ENCODE measurements around the gene KLHL41. TPM values are rescaled to one million over a fixed set of nuclear protein-coding genes. Genes with fewer than 3 reads are reported as not detected.
A peak's percentile ranks its signal among the peaks of the same experiment; 100 is the strongest.
"Not testable (repeated sequence)": the region's sequence is repeated elsewhere in the genome, so short reads cannot be mapped to it uniquely, and the experiment has no call there.

KLHL41 gene
- polyA plus RNA-seq, 4 donors, result 0.99 to 1.7 (median 1.4) TPM

- not testable (repeated sequence) for DNase-seq (ENCODE audit: low read depth in 4 of 4, low spot score in 3 of 4)
Observed at GRCh38 chr2:169570752-169571151, 61.2 kb downstream of the KLHL41 start.

- no peak for DNase-seq (ENCODE audit: low read depth in 4 of 4, low spot score in 3 of 4)
Observed at GRCh38 chr2:169571571-169571970, 62.1 kb downstream of the KLHL41 start.

- DNase-seq (ENCODE audit: low read depth in 4 of 4, low spot score in 3 of 4), result no peak
Observed at GRCh38 chr2:169572189-169572588, 62.7 kb downstream of the KLHL41 start.

GRCh38 chr2:169572821-169573159 is 63.3 kb downstream of the KLHL41 start:
- no peak for DNase-seq (ENCODE audit: low read depth in 4 of 4, low spot score in 3 of 4)

- DNase-seq (ENCODE audit: low read depth in 4 of 4, low spot score in 3 of 4), result peak; percentile 72 to 80 (median 74)
Observed at GRCh38 chr2:169573160-169573973, 63.9 kb downstream of the KLHL41 start, which contains the start of gene FASTKD1. Gene FASTKD1, minus strand, starts transcription at chr2:169573865. Its CDS starts 1,836 bp downstream, at chr2:169572029.

GRCh38 chr2:169573974-169574299 is 64.4 kb downstream of the KLHL41 start:
- no peak for DNase-seq (ENCODE audit: low read depth in 4 of 4, low spot score in 3 of 4)

GRCh38 chr2:169574539-169574938 is 65.0 kb downstream of the KLHL41 start:
- DNase-seq (ENCODE audit: low read depth in 4 of 4, low spot score in 3 of 4), result not testable (repeated sequence)

GRCh38 chr2:169575264-169575663 is 65.8 kb downstream of the KLHL41 start:
- DNase-seq (ENCODE audit: low read depth in 4 of 4, low spot score in 3 of 4), result not testable (repeated sequence)

Other genes starting within 250 kb of the KLHL41 start
- 100 to 1,000 TPM in 2 of 4 donors, 10 to 100 TPM in 1, 1 to 10 TPM in 1; 2.1 to 161 (median 117) TPM for gene LRP2, start 147.2 kb upstream of the KLHL41 start, polyA plus RNA-seq (ENCODE audit: insufficient read length in 4 of 4)
- 10 to 100 TPM; 10.9 to 15.7 (median 13.6) TPM for gene BBS5, start 30.2 kb upstream of the KLHL41 start, polyA plus RNA-seq (ENCODE audit: insufficient read length in 4 of 4)
- gene FASTKD1, start 64.2 kb downstream of the KLHL41 start, polyA plus RNA-seq (ENCODE audit: insufficient read length in 4 of 4), result 10 to 100 TPM; 12.1 to 47.7 (median 35.8) TPM
- 100 to 1,000 TPM in 1 of 4 donors, 10 to 100 TPM in 3; 71.3 to 108 (median 92.1) TPM for gene PPIG, start 74.6 kb downstream of the KLHL41 start, polyA plus RNA-seq (ENCODE audit: insufficient read length in 4 of 4)
- gene CFAP210, start 184.7 kb downstream of the KLHL41 start, polyA plus RNA-seq (ENCODE audit: insufficient read length in 4 of 4), result 1 to 10 TPM in 3 of 4 donors, under 1 TPM in 1; 0.94 to 3.4 (median 2.5) TPM
- 10 to 100 TPM in 3 of 4 donors, 1 to 10 TPM in 1; 9.6 to 18.5 (median 13.2) TPM for gene PHOSPHO2, start 184.8 kb downstream of the KLHL41 start, polyA plus RNA-seq (ENCODE audit: insufficient read length in 4 of 4)
- gene KLHL23, start 224.1 kb downstream of the KLHL41 start, polyA plus RNA-seq (ENCODE audit: insufficient read length in 4 of 4), result 10 to 100 TPM; 20.0 to 39.2 (median 33.1) TPM

Measured in left renal pelvis (tissue), 4 donors.